Measurements from ENCODE around the gene SPATS2L. TPM values are rescaled to one million over a fixed set of nuclear protein-coding genes. Genes with fewer than 3 reads are reported as not detected.

Gene SPATS2L
- total RNA-seq, 6 donors from 2014 or later = 57.6 to 127 (median 80.4) TPM

GRCh38 chr2:200306931-200307723 lies 634 bp downstream of the SPATS2L start:
- Histone ChIP-seq H3K27ac (peak overlapping the region; percentile 92 to 95 (median 94)), H3K36me3 (no peaks in the 10 kb centered on the region), H3K4me1 (peaks cover 12 to 45% (median 18%) of the 10 kb centered on the region in 4 donors), H3K9me3 (no peaks in the 10 kb centered on the region), H3K4me3 (peak overlapping the region; percentile 45 to 96 (median 78)), H3K27me3 (no peaks in the 10 kb centered on the region)
- WGBS, 2 donors = 1 to 3% methylated on average over 7 to 30 of the region's 120 CpGs
- peak; percentile 74 to 77 for ATAC-seq (ENCODE audit: low FRiP score in 2 of 2)
- peak in 2 of 4 donors; percentile 36 to 38 for TF ChIP-seq POLR2A (IDR thresholded peaks at IDR 0.05)
- TF ChIP-seq POLR2AphosphoS5 (IDR thresholded peaks at IDR 0.05) = peak in 1 of 2 donors; percentile 21
- no peak for TF ChIP-seq EP300 (IDR thresholded peaks at IDR 0.05)
- no peak for TF ChIP-seq CTCF (IDR thresholded peaks at IDR 0.05)
- DNase-seq = peak; percentile 33 to 91

- H3K27ac ChIP-seq = peak overlapping the region; percentile 92 to 95 (median 94)
- TF ChIP-seq EP300 (IDR thresholded peaks at IDR 0.05) = no peak
- no peak for TF ChIP-seq CTCF (IDR thresholded peaks at IDR 0.05)
- TF ChIP-seq POLR2AphosphoS5 (IDR thresholded peaks at IDR 0.05) = no peak
- TF ChIP-seq POLR2A (IDR thresholded peaks at IDR 0.05) = no peak
- no peak for ATAC-seq (ENCODE audit: low FRiP score in 2 of 2)
- peaks cover 12 to 47% (median 18%) of the 10 kb centered on the region in 4 donors for H3K4me1 ChIP-seq
- H3K9me3 ChIP-seq = no peaks in the 10 kb centered on the region
- WGBS, 2 donors = 8 to 16% methylated on average over 12 to 20 of the region's 20 CpGs
- H3K36me3 ChIP-seq = no peaks in the 10 kb centered on the region
- no peaks in the 10 kb centered on the region for H3K27me3 ChIP-seq
- H3K4me3 ChIP-seq = peak overlapping the region; percentile 45 to 96 (median 78)
- DNase-seq = no peak
Observed at GRCh38 chr2:200307724-200308545, 1.4 kb downstream of the SPATS2L start.

- Histone ChIP-seq H3K27me3 (no peaks in the 10 kb centered on the region), H3K4me1 (peaks cover 12 to 47% (median 18%) of the 10 kb centered on the region in 4 donors), H3K4me3 (peak overlapping the region in 2 of 4 donors; percentile 87 to 96), H3K27ac (peak overlapping the region in 3 of 4 donors; percentile 25 to 95 (median 95)), H3K9me3 (no peaks in the 10 kb centered on the region), H3K36me3 (no peaks in the 10 kb centered on the region)
- no peak for TF ChIP-seq POLR2AphosphoS5 (IDR thresholded peaks at IDR 0.05)
- no peak for TF ChIP-seq POLR2A (IDR thresholded peaks at IDR 0.05)
- TF ChIP-seq CTCF (IDR thresholded peaks at IDR 0.05) = no peak
- TF ChIP-seq EP300 (IDR thresholded peaks at IDR 0.05) = no peak
- 66 to 70% methylated on average over 5 of the region's 5 CpGs for WGBS, 2 donors
- no peak for ATAC-seq (ENCODE audit: low FRiP score in 2 of 2)
- DNase-seq = no peak
Observed at GRCh38 chr2:200308546-200309295, 2.2 kb downstream of the SPATS2L start.

GRCh38 chr2:200309296-200310049 lies 3.0 kb downstream of the SPATS2L start:
- DNase-seq (no peak), ATAC-seq (ENCODE audit: low FRiP score in 2 of 2) (no peak)
- TF ChIP-seq CTCF (IDR thresholded peaks at IDR 0.05) = no peak
- no peak for TF ChIP-seq POLR2A (IDR thresholded peaks at IDR 0.05)
- TF ChIP-seq POLR2AphosphoS5 (IDR thresholded peaks at IDR 0.05) = no peak
- no peak for TF ChIP-seq EP300 (IDR thresholded peaks at IDR 0.05)
- no peaks in the 10 kb centered on the region for H3K9me3 ChIP-seq
- H3K4me3 ChIP-seq = no peak overlapping the region
- WGBS, 2 donors = 82 to 88% methylated on average over 1 of the region's 1 CpG
- H3K27me3 ChIP-seq = no peaks in the 10 kb centered on the region
- no peaks in the 10 kb centered on the region for H3K36me3 ChIP-seq
- peak overlapping the region in 2 of 4 donors; percentile 95 for H3K27ac ChIP-seq
- H3K4me1 ChIP-seq = peaks cover 12 to 47% (median 18%) of the 10 kb centered on the region in 4 donors
